NCI-H748 treated with DMSO at 0.1 percent for 48 hours (cell line): ENCODE measurements around the gene NUMB.
"Not testable (repeated sequence)": the region's sequence is repeated elsewhere in the genome, so short reads cannot be mapped to it uniquely, and the experiment has no call there.

Experiments
- DNase-seq: peaks from one replicate; lab custom pipeline; 2025; lab: John Stamatoyannopoulos, UW

Gene NUMB

GRCh38 chr14:73465823-73466532 is 7.6 kb upstream of the NUMB start:
- DNase-seq: no peak

DNA sequence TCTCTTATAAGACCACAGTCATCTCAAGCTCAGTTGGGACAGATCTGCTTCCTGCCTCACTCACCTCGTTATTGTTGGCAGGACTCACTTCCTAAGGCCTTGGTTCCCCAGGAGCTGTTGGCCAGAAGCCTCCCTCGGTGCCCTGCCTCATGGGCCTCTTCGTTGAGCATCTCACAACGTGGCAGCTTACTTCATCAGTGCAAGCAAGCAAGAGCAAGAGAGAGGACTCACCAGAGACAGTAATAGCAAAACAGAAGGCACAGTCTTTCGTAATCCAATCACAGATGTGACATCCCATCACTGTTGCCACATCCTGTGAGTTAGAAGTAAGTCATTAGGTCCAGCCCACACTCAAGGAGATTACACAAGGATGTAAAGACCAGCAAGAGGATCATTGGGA is 5.1 kb upstream of the NUMB start:
- DNase-seq: no peak

DNA sequence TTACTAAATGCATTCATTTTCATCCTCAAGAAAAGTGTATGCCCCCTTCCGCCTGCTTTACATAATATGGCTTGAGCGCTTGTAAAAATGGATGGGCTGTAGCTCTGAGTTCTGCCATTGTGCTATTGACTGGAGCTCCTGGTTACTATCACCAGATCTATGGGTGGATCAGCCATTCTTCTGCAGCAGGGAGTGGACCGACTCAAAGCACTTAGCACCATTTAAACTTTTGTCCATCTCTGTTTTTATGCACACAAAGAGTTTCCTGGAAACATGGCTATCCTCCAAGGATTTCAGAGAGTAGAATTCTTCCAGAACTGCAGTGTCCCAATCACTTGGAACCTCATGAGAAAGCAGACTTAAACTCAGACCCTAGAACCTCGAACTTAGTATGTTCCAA is 4.5 kb upstream of the NUMB start:
- DNase-seq: no peak

GRCh38 chr14:73462048-73462715 is 3.8 kb upstream of the NUMB start:
- peak; percentile 34 for DNase-seq

- DNase-seq: no peak
Measured at GRCh38 chr14:73461478-73462047, 3.2 kb upstream of the NUMB start.

DNA sequence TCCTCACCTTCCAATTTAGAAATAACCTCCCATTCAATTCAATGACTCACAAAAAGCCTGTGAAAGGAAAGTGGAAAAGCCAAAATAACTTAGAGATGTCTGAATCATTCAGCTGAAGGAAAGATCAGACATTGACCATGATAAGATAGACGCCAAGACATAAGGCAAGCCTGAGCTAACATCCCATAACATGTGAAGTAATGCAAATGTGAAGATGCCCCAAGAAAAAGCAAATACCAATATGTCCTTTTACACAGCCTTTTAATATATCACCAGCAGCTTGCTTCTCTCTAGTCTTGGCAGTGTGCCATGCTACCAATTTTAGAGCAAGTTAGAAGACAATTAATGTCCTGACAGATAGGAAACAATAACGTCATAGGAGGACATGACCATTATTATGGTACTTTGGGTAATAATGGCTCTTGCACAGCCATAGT is 2.4 kb upstream of the NUMB start:
- DNase-seq: peak; percentile 38

- DNase-seq: no peak
Measured at GRCh38 chr14:73459959-73460358, 1.6 kb upstream of the NUMB start.

- no peak for DNase-seq
Measured at GRCh38 chr14:73457924-73458182, 493 bp downstream of the NUMB start.

GRCh38 chr14:73457041-73457923 is 1.1 kb downstream of the NUMB start:
- peak; percentile 8 for DNase-seq

- DNase-seq: no peak
Measured at GRCh38 chr14:73455294-73455693, 3.1 kb downstream of the NUMB start.

DNA sequence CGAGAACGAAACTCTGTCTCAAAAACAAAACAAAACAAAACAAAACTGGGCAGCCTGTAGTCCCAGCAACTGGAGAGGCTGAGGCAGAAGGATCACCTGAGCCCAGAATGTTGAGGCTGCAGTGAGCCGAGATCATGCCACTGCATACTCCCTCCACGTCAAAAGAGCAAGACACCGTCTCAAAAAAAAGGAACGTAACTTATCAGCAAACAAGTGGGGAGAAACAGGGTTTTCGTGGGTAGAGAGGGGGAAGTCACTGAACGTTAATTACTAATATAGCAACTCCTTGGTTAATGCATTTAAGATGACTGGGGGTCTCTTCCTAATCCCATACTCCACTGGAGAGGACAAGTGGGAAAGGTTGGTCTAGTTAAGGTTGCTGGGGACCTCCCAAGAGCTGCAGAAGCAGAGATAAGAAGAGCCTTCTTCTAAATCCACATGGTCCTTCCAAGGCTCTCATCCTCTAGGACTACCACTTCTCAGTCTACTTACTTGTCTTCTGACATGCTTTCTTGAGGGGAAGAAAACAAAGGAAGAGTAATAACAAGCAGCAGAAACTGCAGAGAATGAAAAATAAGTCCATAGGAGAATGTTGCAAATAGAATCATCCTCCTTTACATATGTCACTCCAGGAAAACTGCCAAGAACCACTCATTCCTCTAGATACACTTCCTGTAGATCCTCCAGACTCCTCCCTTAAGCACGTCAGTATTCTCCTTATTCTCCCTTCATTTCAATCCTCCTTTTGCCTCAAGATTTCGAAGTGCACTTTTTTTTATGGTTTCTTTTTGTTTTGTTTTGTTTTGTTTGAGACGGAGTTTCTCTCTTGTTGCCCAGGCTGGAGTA is 5.8 kb downstream of the NUMB start:
- DNase-seq: no peak

GRCh38 chr14:73443758-73444157 is 14.6 kb downstream of the NUMB start:
- no peak for DNase-seq

DNA sequence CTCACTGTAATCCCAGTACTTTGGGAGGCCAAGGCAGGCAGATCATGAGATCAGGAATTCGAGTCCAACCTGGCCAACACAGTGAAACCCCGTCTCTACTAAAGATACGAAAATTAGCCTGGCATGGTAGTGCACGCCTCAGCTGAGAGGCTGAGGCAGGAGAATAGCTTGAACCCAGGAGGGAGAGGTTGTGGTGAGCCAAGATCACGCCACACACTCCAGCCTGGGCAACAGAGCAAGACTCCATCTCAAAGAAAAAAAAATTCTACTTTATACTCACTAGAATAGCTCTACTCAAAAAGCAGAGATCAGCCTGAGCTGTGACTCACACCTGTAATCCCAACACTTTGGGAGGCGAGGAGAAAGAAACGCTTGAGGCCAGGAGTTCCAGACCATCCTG is 17.1 kb downstream of the NUMB start:
- no peak for DNase-seq

- DNase-seq: no peak
Measured at GRCh38 chr14:73438993-73439392, 19.4 kb downstream of the NUMB start.

DNA sequence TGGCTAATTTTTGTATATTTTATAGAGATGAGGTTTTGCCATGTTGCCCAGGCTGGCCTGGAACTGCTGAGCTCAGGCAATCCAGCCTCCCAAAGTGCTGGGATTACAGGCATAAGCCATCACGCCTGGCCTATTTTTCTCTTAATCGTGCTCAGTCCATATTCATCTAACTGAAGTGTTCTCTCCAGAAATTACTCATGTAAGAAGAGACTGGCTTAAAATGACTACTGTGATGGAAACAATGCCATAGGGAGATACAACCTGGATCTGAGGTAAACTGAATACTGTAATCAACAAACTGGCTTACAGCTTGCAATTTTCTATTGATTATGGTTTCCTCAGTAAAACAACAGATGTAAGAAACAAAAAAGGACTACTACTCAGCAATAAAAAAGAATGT is 21.1 kb downstream of the NUMB start:
- no peak for DNase-seq

DNA sequence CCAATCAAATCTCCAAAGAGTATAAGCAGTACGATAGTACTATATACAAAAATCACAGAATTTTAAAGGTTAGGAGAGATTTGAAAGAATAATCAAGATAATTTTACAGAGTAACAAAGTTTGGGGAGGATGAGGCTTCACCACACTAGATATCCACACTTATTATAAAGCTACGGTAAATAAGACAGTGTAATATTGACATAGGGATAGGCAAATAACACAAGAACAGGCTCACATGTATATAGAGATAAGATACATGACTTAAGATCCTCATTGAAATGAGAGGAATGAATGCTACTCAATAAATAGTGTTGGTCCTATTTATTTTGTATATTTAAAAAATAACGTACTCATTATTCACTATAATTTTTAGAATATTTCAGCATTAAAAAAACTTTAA is 26.2 kb downstream of the NUMB start:
- no peak for DNase-seq

GRCh38 chr14:73428353-73428824 is 30.0 kb downstream of the NUMB start:
- DNase-seq: no peak

DNA sequence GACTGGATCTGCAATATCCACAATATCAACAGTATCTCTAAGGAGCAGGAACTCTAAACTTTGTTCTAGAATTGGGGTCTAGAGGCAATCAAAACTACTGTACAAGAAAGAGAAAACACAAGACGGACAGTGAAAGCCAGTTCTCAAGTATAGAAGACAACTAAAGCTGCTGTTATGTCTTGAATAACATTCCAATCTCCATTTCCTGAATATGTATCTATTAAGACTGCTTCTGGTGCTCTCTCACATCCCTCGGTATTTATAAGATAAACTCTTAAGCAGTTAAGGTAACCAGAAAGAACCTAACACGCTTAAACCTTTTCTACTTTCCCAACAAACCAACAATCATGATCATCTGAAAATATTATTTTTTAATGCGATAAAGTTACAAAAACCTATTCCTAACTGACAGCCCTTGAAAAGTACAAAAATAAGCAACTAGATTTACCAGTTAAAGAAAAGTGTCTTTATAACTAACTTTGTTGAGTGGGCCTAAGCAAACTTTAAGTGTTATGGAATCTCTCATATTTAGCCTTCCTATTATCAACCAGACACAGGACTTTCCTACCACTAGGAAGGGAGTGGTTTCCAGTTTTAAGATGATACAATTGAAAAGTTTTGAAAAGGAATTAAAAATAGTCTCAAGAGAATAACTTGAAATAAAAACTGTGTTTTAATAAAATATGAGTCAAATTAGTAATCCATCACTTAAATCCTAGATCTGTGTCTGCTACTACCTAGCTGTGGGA is 30.7 kb downstream of the NUMB start:
- no peak for DNase-seq

- DNase-seq: no peak
Measured at GRCh38 chr14:73426877-73427276, 31.5 kb downstream of the NUMB start.

DNA sequence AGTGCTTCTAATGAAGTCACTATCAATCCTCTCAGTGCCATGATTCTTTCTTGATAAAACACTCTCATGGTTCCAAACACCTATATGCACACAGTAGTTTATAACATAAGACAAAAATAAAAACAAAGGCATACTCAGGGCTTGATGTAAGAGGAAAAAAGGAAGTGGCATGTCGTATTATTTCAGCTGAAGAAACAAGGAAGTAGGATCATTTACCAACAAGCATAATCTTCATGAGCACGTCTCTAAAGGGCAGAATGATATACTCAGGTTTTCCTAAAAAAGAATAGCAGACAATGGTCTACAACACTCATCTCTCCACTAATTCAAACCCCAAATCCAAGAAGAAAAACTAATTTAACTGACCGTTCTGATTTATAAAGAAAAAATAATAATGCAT is 33.9 kb downstream of the NUMB start:
- no peak for DNase-seq

DNA sequence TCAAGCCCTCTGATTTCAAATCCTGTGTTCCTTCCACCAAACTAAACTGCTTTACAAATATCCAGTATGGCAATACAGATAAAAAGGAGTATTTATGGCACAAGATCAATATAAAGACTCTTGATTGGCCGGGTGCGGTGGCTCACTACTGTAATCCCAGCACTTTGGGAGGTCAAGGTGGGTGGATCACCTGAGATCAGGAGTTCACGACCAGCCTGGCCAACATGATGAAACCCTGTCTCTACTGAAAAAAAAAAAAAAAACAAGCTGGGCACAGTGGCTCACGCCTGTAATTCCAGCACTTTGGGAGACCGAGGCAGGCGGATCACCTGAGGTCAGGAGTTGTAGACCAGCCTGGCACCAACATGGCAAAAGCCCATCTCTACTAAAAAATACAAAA is 35.3 kb downstream of the NUMB start:
- DNase-seq: not testable (repeated sequence)
